NK-92 (cell line): ENCODE measurements around the gene KIAA1210.

Experiments used
- DNase-seq: peaks from one replicate; lab custom pipeline; 2025; ENCODE audit not compliant: unreplicated experiment; lab: John Stamatoyannopoulos, UW

The KIAA1210 gene

GRCh38 chrX:119127650-119128049 lies at the start of gene KIAA1210:
Gene KIAA1210, minus strand, starts transcription at chrX:119127812. Its CDS starts 4,170 bp downstream, at chrX:119123642.
- no peak for DNase-seq

- DNase-seq, result no peak
These were observed 49.7 kb upstream of the KIAA1210 start for GRCh38 chrX:119177278-119177677.

DNA sequence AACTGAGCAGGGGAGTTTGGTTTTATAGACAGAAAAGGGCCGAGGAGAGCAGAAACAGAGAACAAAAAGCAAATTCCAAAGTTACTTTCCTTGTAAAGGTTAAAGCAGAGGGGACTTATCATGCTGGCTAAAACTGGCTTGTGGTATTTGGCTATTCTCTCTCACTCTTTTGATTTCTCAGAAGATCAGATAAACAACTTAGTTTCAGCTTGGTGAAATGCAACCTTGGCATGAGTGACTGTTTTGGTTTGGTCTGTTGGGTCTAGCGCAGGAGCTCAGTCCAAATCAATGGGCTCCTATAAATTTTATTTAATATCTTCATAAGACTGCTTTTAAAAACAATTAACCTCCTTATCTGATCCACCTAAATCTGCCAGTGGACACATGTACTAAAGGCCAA lies 47.3 kb upstream of the KIAA1210 start:
- no peak for DNase-seq

DNA sequence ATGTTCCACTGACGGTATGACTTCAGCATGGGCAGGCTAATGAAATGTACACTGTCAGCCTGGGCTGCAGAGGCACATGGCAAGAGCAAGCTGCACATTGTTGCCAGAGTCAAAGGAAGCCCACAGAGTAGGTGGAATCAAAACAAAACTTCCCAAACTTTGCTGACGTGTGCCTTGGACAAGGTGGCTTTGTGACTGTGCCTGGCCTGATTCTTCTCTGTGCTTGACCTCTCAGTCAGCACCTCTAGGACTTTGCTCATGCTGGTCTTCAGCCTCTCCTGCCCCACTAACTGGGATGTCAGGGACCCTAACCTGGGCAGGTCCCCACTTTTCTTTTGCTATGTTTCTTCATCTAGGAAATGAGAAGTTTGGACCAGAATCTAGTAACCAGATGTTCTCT lies 40.5 kb upstream of the KIAA1210 start:
- DNase-seq, result no peak

DNA sequence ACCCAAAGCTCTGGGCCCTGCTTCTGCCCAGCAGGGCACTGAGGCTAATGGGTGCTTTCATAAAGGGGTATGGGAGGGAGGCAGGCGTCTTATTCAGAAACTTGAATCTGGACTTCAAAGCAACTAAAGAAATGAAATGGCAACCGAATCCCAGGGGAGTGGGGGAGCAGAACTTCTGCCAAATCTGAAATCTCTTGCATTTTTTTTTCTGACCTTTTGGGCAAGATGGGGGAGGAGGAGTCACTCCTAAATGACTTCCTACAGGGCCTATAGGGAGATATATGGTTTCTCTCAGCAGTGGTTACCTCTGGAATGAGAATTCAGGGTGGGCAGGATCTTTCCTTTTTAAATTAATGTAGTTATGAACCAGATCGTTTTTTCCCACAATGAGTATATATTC lies 30.6 kb upstream of the KIAA1210 start:
- no peak for DNase-seq

GRCh38 chrX:119156241-119156640 lies 28.6 kb upstream of the KIAA1210 start:
- DNase-seq, result no peak

- DNase-seq, result no peak
These were observed 27.9 kb upstream of the KIAA1210 start for GRCh38 chrX:119155416-119156035.

DNA sequence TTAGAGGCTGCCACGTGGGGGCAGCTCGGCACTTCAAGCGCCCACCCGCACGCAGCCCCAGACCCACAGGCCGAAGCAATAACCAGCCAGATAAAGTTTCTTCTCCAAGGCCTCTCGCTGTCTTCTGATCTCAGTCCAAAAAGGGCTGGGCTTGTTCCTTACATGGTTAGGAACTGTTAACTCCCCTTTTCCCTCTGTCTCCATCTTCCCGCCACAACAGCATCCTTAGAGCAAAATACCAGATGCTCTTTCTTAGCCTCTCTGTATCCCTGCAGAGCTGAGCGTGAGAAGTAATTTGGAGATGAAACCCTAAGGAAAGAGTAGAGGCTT lies 23.4 kb upstream of the KIAA1210 start:
- DNase-seq, result no peak

DNA sequence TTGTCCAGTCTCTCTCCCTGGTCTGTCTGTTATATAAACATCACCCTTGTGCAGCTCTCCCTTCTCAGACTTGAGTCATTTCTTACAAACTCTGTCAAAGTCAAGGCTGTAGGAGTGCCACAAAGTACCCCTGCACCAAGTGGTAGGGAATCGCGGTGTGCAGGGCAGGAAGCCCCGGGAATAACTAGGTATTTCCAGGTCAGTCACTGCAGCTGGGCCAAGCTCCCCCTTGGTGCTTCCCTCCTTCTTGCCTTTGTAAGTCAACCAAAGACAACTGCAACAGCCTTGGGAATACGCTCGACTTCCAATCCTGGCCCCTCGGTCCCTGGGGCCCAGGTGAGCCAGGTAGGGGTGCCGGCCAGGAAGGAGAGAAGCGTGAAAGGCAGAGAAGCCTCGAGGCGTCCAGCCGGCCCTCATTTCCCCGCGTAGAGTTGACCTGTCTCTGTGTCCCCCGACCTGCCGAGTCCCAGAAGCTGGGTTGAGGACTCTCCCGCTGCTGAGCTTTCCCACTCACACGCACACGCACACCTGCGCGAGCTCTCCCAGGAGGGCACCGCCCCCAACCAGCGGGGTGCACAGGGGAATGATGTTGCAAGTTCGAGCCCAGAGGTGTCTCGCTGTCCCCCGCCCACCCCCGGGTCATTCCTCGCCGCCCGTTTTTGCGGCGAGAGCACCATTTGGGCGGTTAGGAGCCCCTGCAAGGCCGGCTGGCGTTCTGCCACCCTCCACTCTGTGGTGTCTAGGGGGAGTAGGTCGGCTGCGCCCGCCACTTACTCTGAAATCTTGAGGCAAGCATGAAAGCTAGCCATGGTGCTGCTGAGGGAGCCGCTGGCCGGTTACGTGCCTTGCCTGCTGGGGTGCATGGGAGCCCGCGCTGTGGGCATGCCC lies 22.8 kb upstream of the KIAA1210 start:
- DNase-seq, result no peak

DNA sequence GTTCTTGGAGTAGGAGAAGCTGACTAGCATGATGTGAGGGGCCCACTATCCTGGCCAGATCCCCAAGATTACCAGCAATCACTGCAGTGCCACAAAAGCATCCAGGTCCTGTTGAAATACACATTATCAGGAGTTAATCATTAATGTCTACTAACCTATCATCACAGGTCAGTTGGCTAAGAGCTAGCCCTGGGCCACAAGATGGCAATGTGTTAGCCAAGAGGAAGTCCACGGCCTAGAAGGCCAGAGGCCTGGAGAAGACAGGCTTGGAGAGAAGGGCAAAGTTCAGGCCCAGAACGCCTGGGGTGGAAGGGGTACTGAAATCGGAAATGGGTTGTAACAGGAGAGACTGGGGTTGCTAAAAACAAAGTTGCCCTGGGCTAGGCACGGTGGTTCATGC lies 19.9 kb upstream of the KIAA1210 start:
- DNase-seq, result no peak

GRCh38 chrX:119145241-119145653 lies 17.6 kb upstream of the KIAA1210 start:
- no peak for DNase-seq

GRCh38 chrX:119134466-119134865 lies 6.9 kb upstream of the KIAA1210 start:
- no peak for DNase-seq

DNA sequence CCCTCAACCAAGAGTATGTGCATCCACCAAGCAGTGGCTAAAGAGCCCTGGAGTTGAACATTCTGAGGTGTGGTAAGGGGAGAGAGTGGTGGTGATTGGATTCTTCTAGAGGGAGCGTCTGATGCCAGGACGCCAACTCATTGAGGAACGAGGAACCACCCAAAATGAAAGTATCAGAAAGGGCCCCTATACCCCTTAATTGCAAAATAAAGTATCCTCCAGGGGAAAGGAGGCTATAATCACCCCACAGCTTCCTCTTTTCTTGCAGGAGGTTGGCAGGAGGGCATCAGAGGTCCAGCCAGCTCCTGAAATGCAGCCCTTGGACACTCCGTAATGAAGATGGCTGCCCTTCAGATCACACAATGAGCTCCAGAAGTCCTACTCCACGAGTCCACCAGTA lies 5.3 kb upstream of the KIAA1210 start:
- no peak for DNase-seq

- DNase-seq, result no peak
These were observed 4.7 kb upstream of the KIAA1210 start for GRCh38 chrX:119132316-119132715.

DNA sequence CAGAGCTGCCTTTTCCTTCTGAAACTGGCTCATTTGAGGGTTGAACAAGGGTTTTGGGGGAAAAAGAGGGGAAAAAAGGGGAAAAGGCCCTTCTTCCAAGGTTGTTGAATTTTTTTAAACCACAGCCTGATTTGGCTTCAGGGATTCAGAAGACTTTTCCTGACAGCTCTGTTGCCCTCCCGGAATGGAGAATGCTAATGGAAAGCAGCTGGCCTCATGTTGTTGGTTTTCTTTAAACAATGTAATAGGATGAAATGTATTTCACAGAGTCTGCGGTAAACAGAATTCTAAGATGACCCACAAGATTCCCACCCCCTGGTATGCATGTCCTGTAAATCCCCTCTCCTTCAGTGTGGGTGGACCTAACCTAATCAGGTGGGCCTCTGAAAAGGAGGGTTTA lies 3.3 kb upstream of the KIAA1210 start:
- DNase-seq, result no peak

DNA sequence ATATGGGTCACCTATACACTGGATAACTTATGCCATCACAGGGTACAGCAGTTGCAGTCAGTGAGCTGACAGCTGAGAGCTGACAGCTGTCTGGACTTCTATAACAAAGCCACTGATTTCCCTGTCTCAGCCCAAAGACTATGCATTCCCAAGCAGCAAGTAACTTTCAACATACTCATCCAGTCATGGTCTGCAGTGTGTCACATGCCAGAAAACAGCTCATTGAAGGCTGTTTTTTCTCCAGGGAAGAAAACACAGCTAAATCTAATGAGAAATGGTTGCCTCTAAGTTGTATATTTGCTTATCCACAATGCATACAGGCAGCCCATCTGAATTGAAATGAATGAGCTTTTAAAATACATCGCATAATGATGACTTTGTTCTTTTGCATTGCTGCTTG lies 6.3 kb downstream of the KIAA1210 start:
- DNase-seq, result no peak

- DNase-seq, result no peak
These were observed 8.7 kb downstream of the KIAA1210 start for GRCh38 chrX:119118780-119119395.

- no peak for DNase-seq
These were observed 20.4 kb downstream of the KIAA1210 start for GRCh38 chrX:119107206-119107605.

- no peak for DNase-seq
These were observed 21.8 kb downstream of the KIAA1210 start for GRCh38 chrX:119105826-119106225.

DNA sequence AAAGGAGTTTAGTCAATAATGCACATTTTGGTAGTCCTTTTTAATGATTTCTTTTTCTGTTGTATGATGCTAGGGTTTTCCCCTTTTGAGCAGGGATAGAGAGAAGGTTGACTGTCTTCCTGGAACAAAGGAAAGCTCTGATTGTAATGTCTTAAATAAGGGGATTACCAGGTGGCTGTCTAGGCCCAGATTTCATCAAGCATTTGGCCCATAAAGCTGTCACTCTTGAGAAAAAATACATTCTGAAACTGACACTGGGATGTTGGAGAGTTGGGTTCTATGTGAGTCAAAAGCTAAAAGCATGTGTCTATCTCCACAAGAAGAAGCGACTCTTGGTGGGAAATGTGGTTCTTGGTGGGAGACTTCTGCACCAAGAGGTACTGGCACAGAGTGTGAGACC lies 26.4 kb downstream of the KIAA1210 start:
- DNase-seq, result no peak

GRCh38 chrX:119095936-119096335 lies 31.7 kb downstream of the KIAA1210 start:
- DNase-seq, result no peak

DNA sequence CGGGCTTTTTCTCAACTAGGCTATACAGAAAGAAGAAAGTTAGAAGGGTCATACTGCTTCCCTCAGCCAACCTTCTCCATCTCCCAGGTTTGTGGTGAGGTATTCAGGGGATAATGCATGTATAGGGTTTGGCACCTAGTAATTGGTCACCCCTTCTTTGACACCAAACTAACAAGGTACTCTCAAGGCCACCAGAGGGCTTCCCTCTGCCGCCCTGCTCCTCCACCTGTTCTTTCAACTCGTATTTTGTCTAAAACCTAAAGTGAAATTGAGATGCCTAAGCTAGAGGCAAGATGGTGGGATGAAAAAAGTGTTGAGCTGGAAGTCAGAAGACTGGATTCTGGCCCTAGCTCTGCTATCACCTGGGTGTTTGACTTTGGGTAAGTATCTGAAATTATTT lies 32.8 kb downstream of the KIAA1210 start:
- DNase-seq, result no peak
